HG03060 (cell line): ENCODE data around the gene CFP.
"Not testable (repeated sequence)": the region's sequence is repeated elsewhere in the genome, so short reads cannot be mapped to it uniquely, and the experiment has no call there.

Source experiments
- ATAC-seq: cut with Tn5 transposase; IDR thresholded peaks from one replicate; pipeline ENCODE4 v1.9.1; 2021; ENCODE audit warnings: low read depth, moderate number of reproducible peaks; ENCODE audit not compliant: unreplicated experiment

Gene CFP

GRCh38 chrX:47629419-47630200, at the start of gene CFP:
TSS of gene CFP (minus strand) at chrX:47629930. CDS start at chrX:47629844, 86 bp downstream.
- ATAC-seq: no peak

GRCh38 chrX:47675959-47676859, 46.5 kb upstream of the CFP start:
- not testable (repeated sequence) for ATAC-seq

- ATAC-seq: no peak
Measured at GRCh38 chrX:47674776-47675175, 45.0 kb upstream of the CFP start.

- ATAC-seq: not testable (repeated sequence)
Measured at GRCh38 chrX:47665797-47666196, 36.1 kb upstream of the CFP start.

- no peak for ATAC-seq
Measured at GRCh38 chrX:47664737-47665136, 35.0 kb upstream of the CFP start.

GRCh38 chrX:47662144-47662657, 32.5 kb upstream of the CFP start:
- no peak for ATAC-seq

- ATAC-seq: no peak
Measured at GRCh38 chrX:47661539-47661938, 31.8 kb upstream of the CFP start.

GRCh38 chrX:47659421-47659726, 29.6 kb upstream of the CFP start:
- no peak for ATAC-seq

GRCh38 chrX:47658684-47659420, 29.1 kb upstream of the CFP start, which contains the start of gene UXT:
TSS of gene UXT (minus strand) at chrX:47659180. CDS start at chrX:47658927, 253 bp downstream.
- ATAC-seq: peak; percentile 68

GRCh38 chrX:47658301-47658683, 28.6 kb upstream of the CFP start:
- no peak for ATAC-seq

GRCh38 chrX:47651043-47651905, 21.5 kb upstream of the CFP start:
- peak; percentile 80 for ATAC-seq

- peak; percentile 39 for ATAC-seq
Measured at GRCh38 chrX:47650164-47651042, 20.7 kb upstream of the CFP start, which contains the start of gene ELK1. TSS of gene ELK1 (minus strand) at chrX:47650563. CDS start at chrX:47641441, 9,122 bp downstream.

- no peak for ATAC-seq
Measured at GRCh38 chrX:47649781-47650163, 20.0 kb upstream of the CFP start.

GRCh38 chrX:47649271-47649670, 19.5 kb upstream of the CFP start:
- no peak for ATAC-seq

- no peak for ATAC-seq
Measured at GRCh38 chrX:47648376-47648775, 18.6 kb upstream of the CFP start.

- ATAC-seq: no peak
Measured at GRCh38 chrX:47646636-47647035, 16.9 kb upstream of the CFP start.

- ATAC-seq: no peak
Measured at GRCh38 chrX:47645530-47645929, 15.8 kb upstream of the CFP start.

GRCh38 chrX:47644557-47645091, 14.9 kb upstream of the CFP start:
- no peak for ATAC-seq
